ENCODE results near the gene MPST. TPM values are rescaled to one million over a fixed set of nuclear protein-coding genes. Genes with fewer than 3 reads are reported as not detected.

The MPST gene
- total and polyA plus RNA-seq, 12 donors = 27.1 to 192 (median 47.0) TPM

GRCh38 chr22:37044634-37045625, 25.4 kb downstream of the MPST start:
- no peak for ATAC-seq
- Histone ChIP-seq H3K36me3 (no peaks in the 10 kb centered on the region), H3K4me1 (peaks cover 0 to 8% (median 0%) of the 10 kb centered on the region in 9 donors), H3K4me3 (no peak overlapping the region), H3K9me3 (no peaks in the 10 kb centered on the region), H3K27ac (no peak overlapping the region), H3K27me3 (peaks cover 0 to 14% (median 0%) of the 10 kb centered on the region in 7 donors)
- intact Hi-C loops (cut with DNase I) = loop anchor here in 6 of 10 donors (5.0 to 10.0 kb wide), 5 partner anchors 68 to 260 kb away; no protein-coding TSS in a partner anchor
- no peak for TF ChIP-seq CTCF (IDR thresholded peaks at IDR 0.05)
- DNase-seq = peak in 1 of 2 donors; percentile 2
- WGBS, 2 donors = 81 to 84% methylated on average over 9 of the region's 9 CpGs

- H3K27me3 ChIP-seq = peaks cover 0 to 13% (median 0%) of the 10 kb centered on the region in 7 donors
- DNase-seq (no peak), ATAC-seq (no peak)
- intact Hi-C loops (cut with DNase I) = loop anchor here in 3 of 10 donors (10.0 kb wide), 2 partner anchors 171 to 261 kb away; no protein-coding TSS in a partner anchor
- no peaks in the 10 kb centered on the region for H3K9me3 ChIP-seq
- peaks cover 0 to 18% (median 0%) of the 10 kb centered on the region in 9 donors for H3K4me1 ChIP-seq
- no peaks in the 10 kb centered on the region for H3K36me3 ChIP-seq
- TF ChIP-seq CTCF (IDR thresholded peaks at IDR 0.05) = peak in 6 of 9 donors; percentile 39 to 57 (median 44)
- no peak overlapping the region for H3K4me3 ChIP-seq
- no peak overlapping the region for H3K27ac ChIP-seq
- 38 to 43% methylated on average over 4 of the region's 4 CpGs for WGBS, 2 donors
These were observed 26.4 kb downstream of the MPST start for GRCh38 chr22:37045958-37046357.

- Histone ChIP-seq H3K27me3 (peaks cover 0 to 13% (median 0%) of the 10 kb centered on the region in 7 donors), H3K36me3 (no peaks in the 10 kb centered on the region), H3K4me1 (peaks cover 0 to 23% (median 0%) of the 10 kb centered on the region in 9 donors), H3K27ac (no peak overlapping the region), H3K9me3 (no peaks in the 10 kb centered on the region), H3K4me3 (no peak overlapping the region)
- DNase-seq (peak in 1 of 2 donors; percentile 2), ATAC-seq (no peak)
- TF ChIP-seq CTCF (IDR thresholded peaks at IDR 0.05) = no peak
- intact Hi-C loops (cut with DNase I) = loop anchor here in 3 of 10 donors (10.0 kb wide), 2 partner anchors 172 to 262 kb away; no protein-coding TSS in a partner anchor
- 92 to 94% methylated on average over 6 of the region's 6 CpGs for WGBS, 2 donors
These were observed 27.0 kb downstream of the MPST start for GRCh38 chr22:37046589-37046988.

- H3K4me3 ChIP-seq = no peak overlapping the region
- H3K27ac ChIP-seq = no peak overlapping the region
- intact Hi-C loops (cut with DNase I) = loop anchor here in 3 of 10 donors (10.0 kb wide), 2 partner anchors 172 to 262 kb away; no protein-coding TSS in a partner anchor
- no peak for TF ChIP-seq CTCF (IDR thresholded peaks at IDR 0.05)
- ATAC-seq (no peak), DNase-seq (peak in 1 of 2 donors; percentile 0)
- no peaks in the 10 kb centered on the region for H3K9me3 ChIP-seq
- H3K36me3 ChIP-seq = no peaks in the 10 kb centered on the region
- peaks cover 0 to 24% (median 4%) of the 10 kb centered on the region in 9 donors for H3K4me1 ChIP-seq
- WGBS, 2 donors = 88 to 90% methylated on average over 7 of the region's 7 CpGs
- H3K27me3 ChIP-seq = peaks cover 0 to 10% (median 0%) of the 10 kb centered on the region in 7 donors
These were observed 27.5 kb downstream of the MPST start for GRCh38 chr22:37047006-37047405.
